NCI-H2171 treated with DMSO at 0.1 percent for 48 hours (cell line): ENCODE measurements around the gene SUSD4.

Experiments
- DNase-seq: peaks from one replicate; lab custom pipeline; 2025; lab: John Stamatoyannopoulos, UW

The SUSD4 gene

DNA sequence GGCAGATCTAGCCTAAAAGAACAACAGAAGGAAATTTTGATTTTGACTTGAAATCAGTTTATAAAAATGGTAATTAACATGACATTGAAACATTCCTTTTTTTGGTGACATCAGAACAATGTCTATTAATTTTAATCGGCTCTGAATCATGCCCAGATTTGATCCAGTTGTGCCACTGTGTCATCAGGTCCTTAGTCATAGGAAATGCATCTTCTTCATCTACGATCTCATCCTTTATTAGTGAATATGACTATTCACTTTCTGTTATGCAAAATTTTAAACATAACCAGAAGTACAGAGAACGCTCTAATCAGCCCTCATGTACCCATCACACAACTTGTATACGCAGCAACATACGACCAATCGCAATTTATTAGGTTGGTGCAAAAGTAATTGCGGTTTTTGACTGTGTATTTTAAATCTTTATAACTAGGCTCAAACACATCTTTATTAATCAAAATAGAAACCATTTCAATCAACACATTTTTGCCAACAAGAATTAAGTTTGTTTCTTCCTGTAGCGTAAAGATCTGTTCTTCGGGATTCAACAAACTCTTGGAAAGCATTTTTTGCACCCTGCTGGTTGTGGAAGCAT lies 180.6 kb downstream of the SUSD4 start:
- DNase-seq, result no peak

DNA sequence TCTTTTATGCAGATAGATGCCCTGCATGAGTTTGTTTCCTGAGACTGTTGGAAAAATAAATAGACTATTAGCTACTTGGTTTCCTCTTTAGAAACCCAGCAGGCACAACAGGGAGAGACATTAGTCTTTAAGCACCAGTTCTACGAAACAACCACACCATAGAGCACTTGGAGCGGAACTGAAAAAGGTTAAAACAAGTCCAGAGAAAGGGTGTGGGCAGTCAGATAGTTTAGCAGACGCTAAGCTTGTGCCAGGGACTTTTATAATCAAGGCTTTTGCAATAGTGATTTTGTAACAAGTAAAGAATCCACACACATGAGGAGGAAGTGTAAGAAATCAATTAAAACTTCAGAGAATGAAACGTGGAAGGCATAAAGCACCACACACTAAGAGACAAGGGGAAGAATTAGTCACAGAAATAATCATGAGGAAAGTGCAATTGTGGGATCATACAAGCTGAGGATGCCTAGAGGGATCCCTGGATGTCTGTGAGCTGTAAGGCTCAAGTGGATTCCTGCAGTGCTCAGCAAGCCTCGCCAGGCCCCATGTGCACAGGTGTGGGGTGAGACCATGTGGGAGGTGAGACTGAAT lies 183.2 kb downstream of the SUSD4 start:
- no peak for DNase-seq

DNA sequence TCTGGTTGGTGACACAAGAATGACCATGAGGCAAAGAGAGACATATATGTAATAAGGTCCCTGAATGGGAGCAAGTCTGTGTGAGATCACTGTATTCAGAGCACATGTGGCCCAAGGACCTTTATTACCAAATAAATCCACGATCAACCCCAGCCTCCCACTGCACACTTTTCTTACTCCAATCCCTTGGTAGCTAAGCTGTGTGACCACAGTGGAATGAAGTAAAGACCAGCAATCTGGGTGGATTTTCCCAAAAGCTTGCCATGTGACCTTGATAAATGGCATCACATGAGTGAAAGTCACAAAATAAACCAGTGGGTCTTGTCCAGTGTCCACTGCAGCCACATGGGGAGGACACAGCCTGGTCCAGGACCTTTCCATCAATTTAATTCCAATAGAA lies 184.2 kb downstream of the SUSD4 start:
- DNase-seq, result no peak

DNA sequence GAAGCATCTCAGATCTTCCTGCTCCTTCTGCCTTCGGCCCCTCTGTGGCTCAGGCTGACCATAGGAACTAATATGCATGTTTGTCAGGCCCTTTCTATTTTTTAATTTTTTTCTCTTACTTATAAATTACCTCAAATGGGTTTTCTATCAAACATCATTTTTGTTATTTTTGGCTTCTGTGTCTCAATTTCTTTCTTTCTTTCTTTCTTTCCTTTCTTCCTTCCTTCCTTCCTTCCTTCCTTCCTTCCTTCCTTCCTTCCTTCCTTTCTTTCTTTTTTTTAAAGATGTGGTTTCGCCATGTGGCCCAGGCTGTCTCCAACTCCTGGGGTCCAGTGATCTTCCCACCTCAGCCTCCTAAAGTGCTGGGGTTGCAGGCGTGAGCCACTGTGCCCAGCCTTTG lies 184.7 kb downstream of the SUSD4 start:
- no peak for DNase-seq

DNA sequence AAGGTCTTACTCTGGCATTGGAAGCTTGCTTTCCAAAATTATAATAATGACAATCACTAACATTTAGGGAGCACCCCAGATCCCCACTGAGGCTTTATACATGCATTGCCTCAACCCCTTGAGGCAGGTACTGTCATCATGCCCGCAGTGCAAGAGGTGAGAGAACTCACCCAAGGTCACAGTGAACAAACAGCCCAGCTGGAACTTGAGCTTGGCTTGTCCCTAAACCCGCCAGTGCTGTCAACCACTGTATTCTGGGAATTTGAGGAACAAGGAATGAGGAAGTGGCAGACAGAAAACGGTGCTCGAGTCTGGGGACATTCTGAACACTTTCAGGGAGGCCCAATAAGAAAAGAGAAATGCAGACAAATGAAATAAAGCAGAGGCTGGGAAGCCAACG lies 186.3 kb downstream of the SUSD4 start:
- no peak for DNase-seq

DNA sequence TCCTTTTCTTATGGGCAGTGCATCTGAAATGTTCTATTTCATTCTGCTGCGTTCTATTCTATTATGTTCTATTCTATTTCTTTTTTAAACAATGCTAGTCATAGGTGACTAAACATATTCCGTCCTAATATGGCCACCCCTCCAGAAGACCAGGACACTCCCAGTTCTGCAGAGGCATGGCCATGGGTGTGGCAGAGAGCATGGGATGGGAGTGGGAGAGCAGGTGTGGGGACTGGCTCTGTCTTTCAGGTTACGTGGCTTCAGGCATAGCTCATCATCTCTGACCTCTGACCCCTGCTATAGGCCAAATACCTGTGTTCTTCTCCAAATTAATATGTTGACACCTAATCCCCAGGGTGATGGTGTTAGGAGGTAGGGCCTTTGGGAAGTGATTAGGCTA lies 187.5 kb downstream of the SUSD4 start:
- DNase-seq, result no peak

DNA sequence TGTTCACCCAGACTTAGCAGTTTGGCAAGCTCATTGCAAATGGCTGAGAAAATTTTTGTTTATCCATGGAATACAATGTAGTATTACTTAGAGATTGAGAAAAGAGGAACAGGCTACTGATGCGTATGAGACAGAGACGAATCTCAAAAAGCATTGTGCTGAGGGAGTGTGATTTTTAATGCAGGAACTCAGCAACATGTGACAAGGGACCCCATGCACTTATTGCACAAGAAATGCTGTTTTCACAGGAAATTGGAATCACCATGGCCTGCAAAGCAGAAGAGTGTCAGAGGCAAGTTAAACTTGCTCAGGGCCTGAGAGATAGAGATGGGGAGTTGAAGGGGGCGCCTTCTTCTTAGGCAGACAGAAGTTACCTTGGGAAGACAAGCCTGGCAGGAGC lies 188.3 kb downstream of the SUSD4 start:
- no peak for DNase-seq

DNA sequence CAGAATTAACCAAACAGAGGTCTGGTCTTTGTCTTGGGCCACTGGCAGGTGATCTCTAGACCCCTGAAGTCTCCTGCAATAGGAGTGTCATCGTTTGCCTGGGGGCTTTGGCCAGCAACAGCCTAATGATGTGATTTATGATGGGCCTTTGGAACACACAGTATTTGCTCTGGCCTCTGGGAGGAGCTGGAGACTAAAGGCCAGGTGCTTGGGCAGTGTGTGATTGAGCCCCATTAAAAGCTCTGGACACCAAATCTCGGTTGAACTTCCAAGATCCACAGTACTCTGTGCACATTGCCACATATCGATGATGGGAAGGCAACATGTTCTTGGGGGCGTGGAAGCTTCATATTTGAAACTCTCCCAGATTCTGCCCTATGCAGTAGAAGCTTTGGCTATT lies 188.9 kb downstream of the SUSD4 start:
- no peak for DNase-seq
